Measurements from ENCODE around the gene MUS81. TPM values are rescaled to one million over a fixed set of nuclear protein-coding genes. Genes with fewer than 3 reads are reported as not detected.

MUS81 gene
- total and polyA plus RNA-seq, 2 of the 13 experiments (the other 11 are each of a cell fraction or from before 2014, with no cell fraction given), result 25.6 to 30.2 TPM

GRCh38 chr11:65884716-65885092, 24.5 kb downstream of the MUS81 start (continued):
- TF ChIP-seq U2AF1 (optimal IDR thresholded peaks at IDR 0.05; ENCODE audit: low read depth, low read length), result peak; percentile 64
- TF ChIP-seq ONECUT2 (CRISPR knock-in tag; IDR thresholded peaks at IDR 0.05), result no peak
- no peak for TF ChIP-seq ZNF337 (CRISPR knock-in tag; IDR thresholded peaks at IDR 0.05; ENCODE audit: borderline replicate concordance, low read depth)
- no peak for TF ChIP-seq ZNF790 (CRISPR knock-in tag; IDR thresholded peaks at IDR 0.05; ENCODE audit: borderline replicate concordance)
- no peak for TF ChIP-seq HES4 (CRISPR knock-in tag; IDR thresholded peaks at IDR 0.05; ENCODE audit: borderline replicate concordance)
- TF ChIP-seq SYNCRIP (IDR thresholded peaks at IDR 0.05; ENCODE audit: insufficient read depth, low read depth, low read length), result no peak
- TF ChIP-seq SRY (CRISPR knock-in tag; IDR thresholded peaks at IDR 0.05), result no peak
- no peak for TF ChIP-seq FOXC1 (CRISPR knock-in tag; IDR thresholded peaks at IDR 0.05; ENCODE audit: borderline replicate concordance)
- no peak for TF ChIP-seq TBX3 (IDR thresholded peaks at IDR 0.05; ENCODE audit: borderline replicate concordance)
- TF ChIP-seq ZNF792 (CRISPR knock-in tag; IDR thresholded peaks at IDR 0.05), result no peak
- TF ChIP-seq KAT8 (CRISPR knock-in tag; IDR thresholded peaks at IDR 0.05), result peak; percentile 51; the same call in 1 of the 2 replicates
- TF ChIP-seq SRSF1 (optimal IDR thresholded peaks at IDR 0.05; ENCODE audit: low read depth, low read length), result no peak
- TF ChIP-seq ZNF512B (CRISPR knock-in tag; IDR thresholded peaks at IDR 0.05; ENCODE audit: borderline replicate concordance), result no peak
- 0 out of 2 replicates have a peak, but pooled peaks have one; percentile 13 for TF ChIP-seq FOXJ3 (CRISPR knock-in tag; IDR thresholded peaks at IDR 0.05; ENCODE audit: borderline replicate concordance)
- TF ChIP-seq ZNF781 (CRISPR knock-in tag; IDR thresholded peaks at IDR 0.05; ENCODE audit: borderline replicate concordance, not compliant biosample characterization), result no peak
- peak; percentile 88 for TF ChIP-seq STAG1 (CRISPR knock-in tag; IDR thresholded peaks at IDR 0.05)
- TF ChIP-seq SP2 (CRISPR knock-in tag; IDR thresholded peaks at IDR 0.05), result no peak
- TF ChIP-seq FLYWCH1 (CRISPR knock-in tag; IDR thresholded peaks at IDR 0.05), result no peak
- TF ChIP-seq EED (CRISPR knock-in tag; IDR thresholded peaks at IDR 0.05), result no peak
- no peak for TF ChIP-seq TSC22D2 (CRISPR knock-in tag; IDR thresholded peaks at IDR 0.05; ENCODE audit: borderline replicate concordance)
- no peak for TF ChIP-seq ZNF253 (CRISPR knock-in tag; IDR thresholded peaks at IDR 0.05; ENCODE audit: borderline replicate concordance)
- TF ChIP-seq HOXA7 (CRISPR knock-in tag; IDR thresholded peaks at IDR 0.05), result no peak
- TF ChIP-seq CSRNP1 (CRISPR knock-in tag; IDR thresholded peaks at IDR 0.05), result no peak
- TF ChIP-seq ZNF33B (CRISPR knock-in tag; IDR thresholded peaks at IDR 0.05), result no peak
- TF ChIP-seq CBX1 (IDR thresholded peaks at IDR 0.05; ENCODE audit: low read depth), result no peak
- peak; percentile 72; the same call in 1 of the 2 replicates for TF ChIP-seq KDM4B (CRISPR knock-in tag; IDR thresholded peaks at IDR 0.05)
- TF ChIP-seq ZNF251 (CRISPR knock-in tag; IDR thresholded peaks at IDR 0.05), result no peak

All from HepG2 (cell line).